ENCODE data around the gene TXLNG.
A peak's percentile ranks its signal among the peaks of the same experiment; 100 is the strongest.

The TXLNG gene

DNA sequence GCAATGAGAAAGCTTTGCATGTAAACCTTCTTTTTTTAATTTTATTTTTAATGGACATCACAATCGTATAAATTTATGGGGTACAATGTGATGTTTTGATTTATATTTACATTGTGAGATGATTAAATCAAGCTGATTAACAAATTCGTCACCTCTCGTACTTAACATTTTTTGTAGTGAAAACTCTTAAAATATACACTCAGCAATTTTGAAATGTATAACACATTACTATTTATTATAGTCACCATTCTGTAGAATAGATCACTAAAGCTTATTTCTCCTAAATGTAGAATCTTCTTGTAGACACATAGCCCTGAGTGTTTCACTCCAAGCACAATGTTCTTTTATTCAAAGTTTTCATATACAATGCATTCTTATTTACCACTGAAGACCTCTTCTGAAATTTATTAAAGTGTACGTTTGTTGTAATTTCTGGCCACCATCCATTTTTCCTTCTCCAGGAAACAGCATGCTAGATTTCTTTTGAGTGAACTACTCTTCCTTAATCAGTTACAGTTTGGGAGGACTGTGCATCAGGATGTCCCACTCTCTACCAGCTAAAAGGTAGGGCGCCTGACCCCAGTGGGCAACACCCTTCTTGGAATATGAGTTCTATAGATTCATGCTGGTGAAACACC is 88.3 kb downstream of the TXLNG start:
- no peak for DNase-seq

DNA sequence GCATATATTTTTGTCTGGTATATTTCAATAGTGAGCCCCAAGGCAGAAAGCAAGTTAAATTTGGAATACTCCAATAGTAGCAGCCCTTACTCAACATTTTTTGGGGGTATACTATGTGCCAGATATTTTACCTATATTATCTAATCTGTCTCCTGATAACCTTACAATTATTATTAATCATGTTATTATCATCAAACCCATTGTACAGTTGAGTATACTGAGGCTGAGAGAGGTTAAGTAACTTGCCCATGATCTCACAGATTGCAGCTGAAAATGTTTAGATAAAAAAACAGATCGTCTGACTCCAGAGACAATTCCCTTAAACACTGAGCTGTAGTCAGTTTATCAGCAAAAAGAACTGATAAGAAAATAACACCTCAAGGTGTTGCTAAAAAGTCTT is 90.4 kb downstream of the TXLNG start:
- no peak for DNase-seq

DNA sequence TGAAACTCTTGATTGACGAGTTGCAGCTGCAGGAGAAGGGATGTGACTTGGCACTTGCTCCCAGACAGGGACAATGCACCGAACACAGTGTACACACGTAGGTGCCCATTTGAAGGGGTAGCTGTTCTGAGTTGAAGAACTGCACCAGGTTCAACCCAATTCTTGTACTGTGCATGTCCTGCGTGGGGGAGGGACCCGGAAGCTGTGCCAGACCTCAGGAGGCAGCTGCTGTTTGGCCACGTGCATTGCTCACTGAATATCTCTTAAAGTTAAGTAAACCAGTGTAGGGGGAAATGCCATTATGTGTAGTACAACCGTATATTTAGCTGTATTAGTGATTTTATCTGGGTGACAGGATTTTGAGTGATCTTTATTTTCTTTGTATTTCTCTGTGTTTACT is 95.9 kb downstream of the TXLNG start:
- DNase-seq, result no peak

DNA sequence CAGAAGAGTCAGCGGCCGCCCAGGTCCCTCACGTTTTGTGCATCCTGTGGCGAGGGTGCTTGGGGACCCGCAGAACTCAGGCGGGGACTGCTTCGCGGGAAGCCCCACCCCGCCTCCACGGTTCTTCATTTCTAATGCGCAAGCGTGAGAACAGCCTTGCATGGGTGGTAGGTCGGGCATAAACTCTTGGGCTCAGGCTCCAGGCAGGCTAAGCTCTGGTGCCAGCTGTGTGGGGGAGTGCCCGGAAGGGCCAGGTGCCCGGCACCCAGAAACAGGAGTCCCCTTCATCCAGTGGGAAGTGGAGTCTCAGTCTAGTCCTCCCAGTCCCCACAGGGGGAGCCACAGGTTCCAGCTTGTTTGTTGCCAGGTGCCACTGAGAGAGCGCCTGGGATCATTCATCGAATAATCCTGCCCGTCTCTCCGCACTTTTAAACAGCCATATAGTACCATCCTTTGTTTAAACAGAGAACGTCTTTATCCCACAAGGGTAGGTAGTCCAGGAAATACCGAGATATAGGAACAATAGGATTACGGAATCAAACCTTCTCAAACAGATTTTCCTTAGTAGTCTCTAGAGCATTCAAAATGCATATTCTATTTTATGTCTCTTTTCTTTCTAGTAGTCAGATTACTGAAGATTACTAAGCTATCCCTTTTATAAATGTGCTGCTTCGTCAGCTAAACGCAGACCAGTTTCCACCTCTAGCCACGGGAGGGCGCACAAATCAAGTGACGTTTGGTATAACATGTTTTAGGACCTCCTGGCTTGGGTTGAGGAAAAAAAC is 96.6 kb downstream of the TXLNG start:
- peak; percentile 59 for DNase-seq

DNA sequence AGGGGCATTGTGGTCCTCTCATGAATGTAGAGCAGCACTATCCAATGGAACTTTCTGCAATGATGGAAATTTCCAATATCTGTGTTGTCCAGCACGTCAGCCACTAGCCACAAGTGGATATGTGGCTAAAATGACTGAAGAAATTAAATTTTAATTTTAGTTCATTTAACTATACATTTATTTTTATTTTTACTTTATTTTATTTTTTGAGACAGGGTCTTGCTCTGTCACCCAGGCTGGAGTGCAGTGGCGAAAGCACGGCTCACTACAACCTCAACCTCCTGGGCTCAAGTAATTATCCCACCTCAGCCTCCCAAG is 97.2 kb downstream of the TXLNG start:
- DNase-seq, result no peak

DNA sequence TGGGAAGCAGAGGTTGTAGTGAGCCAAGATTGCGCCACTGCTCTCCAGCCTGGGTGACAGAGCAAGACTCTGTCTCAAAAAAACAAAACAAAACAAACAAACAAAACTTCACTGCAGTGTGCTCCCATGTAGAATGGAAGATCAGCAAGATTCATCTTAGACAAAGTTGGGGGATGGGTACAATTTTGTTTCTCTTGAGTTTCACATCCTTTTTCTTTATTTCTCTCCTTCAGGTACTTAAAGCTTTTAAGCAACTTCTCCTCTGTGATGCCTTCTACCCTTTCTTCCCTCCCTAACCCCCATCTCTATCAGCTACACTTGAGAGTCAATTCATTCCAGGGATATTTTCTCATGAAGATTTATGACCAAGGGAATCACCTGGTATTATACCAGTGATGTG is 99.4 kb downstream of the TXLNG start:
- DNase-seq, result no peak

DNA sequence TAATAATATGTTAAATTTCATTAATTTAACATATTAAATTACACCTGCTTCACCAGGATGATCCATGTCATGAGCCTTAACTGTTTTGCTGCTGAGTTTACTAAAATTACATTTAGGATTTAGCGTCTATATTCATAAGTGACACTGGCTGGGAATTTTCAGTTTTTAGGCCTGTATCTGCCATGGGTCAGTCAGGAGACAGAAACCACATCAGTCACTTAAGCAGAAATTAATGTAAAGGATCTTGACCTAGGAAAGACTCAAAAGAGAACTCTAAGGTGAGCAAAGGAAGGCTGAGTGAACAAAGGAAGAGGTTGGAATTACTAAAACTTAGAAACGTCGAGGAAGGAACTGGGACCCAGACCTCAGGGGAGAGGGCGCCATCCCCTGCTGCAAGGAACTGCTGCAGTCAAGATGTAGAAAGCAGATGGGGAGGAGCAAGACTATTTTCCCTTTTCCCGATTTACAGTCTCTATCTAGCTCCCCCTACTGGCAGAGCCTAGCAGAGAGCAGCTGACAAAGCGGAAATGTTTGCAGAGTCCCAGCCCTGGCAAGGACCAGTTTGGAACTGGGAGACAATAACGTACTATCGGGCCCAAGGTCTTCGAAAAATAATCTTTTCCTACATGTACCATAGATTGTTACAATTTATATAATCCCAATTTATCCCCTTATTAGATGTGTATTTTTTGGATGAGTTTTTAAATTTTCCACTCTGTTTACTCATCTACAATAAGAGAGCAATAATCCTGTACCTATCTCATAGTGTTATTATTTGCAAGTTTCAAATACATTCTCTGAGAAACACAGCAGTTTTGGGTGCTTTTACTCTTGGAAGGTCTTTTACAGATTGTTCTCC is 106.5 kb downstream of the TXLNG start:
- DNase-seq, result peak; percentile 35
